Brain pericyte (primary cell): ENCODE results near the gene NRTN.
"Not testable (repeated sequence)": the region's sequence is repeated elsewhere in the genome, so short reads cannot be mapped to it uniquely, and the experiment has no call there.

ENCODE experiments used
- DNase-seq: peaks from one replicate; pipeline ENCODE4 v3.0.0-alpha.2; 2012; ENCODE audit warnings: low read depth, low spot score

NRTN gene

DNA sequence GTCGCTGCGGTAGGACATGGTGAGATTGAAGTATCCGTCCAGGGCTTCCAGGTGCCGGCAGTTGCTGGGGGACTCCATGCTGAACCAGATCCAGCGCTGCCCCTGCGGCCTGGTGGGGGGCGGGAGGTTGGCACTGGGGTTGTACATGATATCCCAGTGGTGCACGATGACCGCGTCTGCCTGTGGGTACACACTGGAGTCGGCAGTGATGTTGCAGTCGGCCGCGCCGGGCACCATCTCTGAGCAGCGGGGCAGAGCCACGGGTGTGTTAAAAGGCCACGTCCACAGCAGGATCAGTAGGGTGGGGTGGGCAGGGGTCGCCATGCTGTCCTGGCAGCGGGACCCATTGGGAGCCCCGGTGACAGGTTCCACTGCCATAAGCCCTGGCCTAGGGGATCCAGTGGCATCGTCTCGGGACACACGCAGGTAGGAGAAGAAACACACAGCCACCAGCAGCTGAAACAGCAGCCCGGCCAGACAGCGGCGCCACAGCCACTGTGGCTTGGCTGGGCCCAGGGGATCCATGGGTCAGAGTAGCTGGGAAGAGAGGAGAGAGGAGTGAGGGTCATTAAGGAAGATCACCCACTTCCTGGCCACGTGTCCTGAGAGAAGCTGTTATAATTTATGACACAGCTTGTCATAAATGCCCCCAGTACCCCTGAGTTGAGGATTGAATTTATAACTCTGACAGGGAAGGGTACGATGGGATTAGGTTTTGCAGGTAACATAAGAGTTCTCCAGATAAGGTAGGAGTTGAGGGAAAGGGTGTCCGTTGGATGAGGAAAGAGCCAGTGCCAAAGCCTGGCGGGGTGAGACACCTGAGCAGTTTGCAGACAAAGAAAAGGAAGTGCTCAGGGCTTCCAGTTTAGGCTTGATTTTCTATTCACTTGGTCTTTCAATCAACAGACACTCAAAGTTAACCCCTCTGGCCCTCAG, 62.6 kb downstream of the NRTN start:
- DNase-seq = no peak

GRCh38 chr19:5870986-5871394, 66.1 kb downstream of the NRTN start:
- DNase-seq = no peak

DNA sequence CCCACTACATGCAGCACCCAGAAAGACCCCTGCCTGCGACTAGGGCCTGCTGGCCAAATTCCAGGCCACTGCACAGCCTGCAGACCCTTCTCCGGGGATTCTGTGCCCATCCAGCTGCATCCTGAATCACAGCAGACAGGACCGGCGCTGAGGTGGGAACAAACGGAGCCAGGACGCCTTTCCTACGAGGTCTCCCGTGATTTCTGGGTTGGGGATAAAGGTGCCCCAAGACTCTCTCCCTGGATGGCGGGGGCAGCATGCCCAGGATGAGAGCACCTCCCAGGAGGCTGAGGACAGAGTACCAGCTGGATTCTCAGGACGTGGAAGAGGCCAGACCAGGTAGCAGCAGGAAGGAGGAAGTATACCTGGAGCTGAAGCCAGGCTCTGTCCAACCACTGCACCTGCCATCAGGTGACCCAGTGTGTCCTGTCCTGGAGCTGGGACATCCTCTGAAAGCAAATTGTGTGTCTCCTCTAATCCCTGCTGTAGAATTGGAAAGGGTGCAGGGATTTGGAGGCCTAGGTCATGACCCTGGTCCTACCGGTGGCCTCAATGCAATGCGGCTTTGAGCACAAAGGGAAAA, 68.8 kb downstream of the NRTN start:
- no peak for DNase-seq

DNA sequence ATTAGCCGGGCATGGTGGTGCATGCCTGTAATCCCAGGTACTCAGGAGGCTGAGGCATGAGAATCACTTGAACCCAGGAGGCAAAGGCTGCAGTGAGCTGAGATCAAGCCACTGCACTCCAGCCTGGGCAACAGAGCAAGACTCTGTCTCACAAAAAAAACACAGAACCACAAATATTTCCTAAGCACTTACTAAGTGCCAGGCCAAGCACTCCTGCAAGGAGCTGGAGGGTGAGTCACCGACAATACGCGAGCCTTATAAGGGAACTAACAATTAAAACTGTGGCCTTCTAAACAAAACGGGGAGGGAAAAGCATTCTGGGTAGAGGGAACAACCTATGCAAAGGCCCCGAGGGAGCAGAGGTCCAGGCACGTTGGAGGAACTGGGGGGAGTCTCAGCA, 69.6 kb downstream of the NRTN start:
- DNase-seq = not testable (repeated sequence)

- no peak for DNase-seq
Observed at GRCh38 chr19:5877427-5877826, 72.6 kb downstream of the NRTN start.

DNA sequence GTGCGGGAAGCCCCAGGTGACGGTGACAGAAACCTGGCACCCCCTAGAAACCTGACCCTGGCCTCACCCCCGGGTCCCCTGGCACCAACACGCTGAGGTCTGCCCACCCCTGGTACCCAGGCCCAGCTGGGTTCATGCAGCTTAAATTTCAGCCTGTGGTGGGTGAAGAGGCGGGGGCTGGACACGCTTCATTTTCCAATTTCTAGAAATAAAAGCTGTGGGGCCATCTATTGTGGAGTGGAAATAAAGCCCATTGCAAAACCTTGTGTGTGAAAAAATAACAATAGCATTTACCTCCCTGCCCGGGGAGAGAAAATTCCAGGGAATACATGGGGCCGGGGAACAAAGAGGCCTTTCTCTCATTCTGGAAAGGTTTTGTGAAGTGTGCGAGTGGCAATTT, 73.0 kb downstream of the NRTN start:
- no peak for DNase-seq
